ENCODE results near the gene FSTL4.

Gene FSTL4

GRCh38 chr5:133266966-133267365 lies 345.4 kb downstream of the FSTL4 start:
- Histone ChIP-seq H3K36me3 (ENCODE audit: insufficient read depth) (no peaks in the 10 kb centered on the region), H3K27ac (no peak overlapping the region), H2AFZ (ENCODE audit: low read depth) (no peak overlapping the region), H3K4me3 (IDR thresholded peaks at IDR 0.05; ENCODE audit: insufficient read depth, low read depth, low read length) (no peak overlapping the region), H3K79me2 (ENCODE audit: insufficient read depth, low read depth) (no peaks in the 10 kb centered on the region), H3K4me2 (no peak overlapping the region), H4K20me1 (ENCODE audit: insufficient read depth) (no peaks in the 10 kb centered on the region), H3K27me3 (ENCODE audit: insufficient read depth, low read depth) (no peaks in the 10 kb centered on the region), H3K4me1 (ENCODE audit: low read depth, poor library complexity, severe bottlenecking) (peaks cover 8% of the 10 kb centered on the region), H3K9ac (no peak overlapping the region)
- no peak for TF ChIP-seq CTCF (conservative IDR thresholded peaks at IDR 0.05; ENCODE audit: low read depth, low read length)

- no peaks in the 10 kb centered on the region for H3K27me3 ChIP-seq (ENCODE audit: insufficient read depth, low read depth)
- no peak overlapping the region for H3K9ac ChIP-seq
- no peak overlapping the region for H3K4me3 ChIP-seq (IDR thresholded peaks at IDR 0.05; ENCODE audit: insufficient read depth, low read depth, low read length)
- peaks cover 8% of the 10 kb centered on the region for H3K4me1 ChIP-seq (ENCODE audit: low read depth, poor library complexity, severe bottlenecking)
- TF ChIP-seq CTCF (conservative IDR thresholded peaks at IDR 0.05; ENCODE audit: low read depth, low read length): no peak
- H3K4me2 ChIP-seq: no peak overlapping the region
- H3K36me3 ChIP-seq (ENCODE audit: insufficient read depth): no peaks in the 10 kb centered on the region
- no peak overlapping the region for H3K27ac ChIP-seq
- no peak overlapping the region for H2AFZ ChIP-seq (ENCODE audit: low read depth)
- no peaks in the 10 kb centered on the region for H3K79me2 ChIP-seq (ENCODE audit: insufficient read depth, low read depth)
- H4K20me1 ChIP-seq (ENCODE audit: insufficient read depth): no peaks in the 10 kb centered on the region
Measured at GRCh38 chr5:133266527-133266878, 345.8 kb downstream of the FSTL4 start.

- no peak overlapping the region for H3K4me2 ChIP-seq
- no peaks in the 10 kb centered on the region for H3K36me3 ChIP-seq (ENCODE audit: insufficient read depth)
- no peaks in the 10 kb centered on the region for H4K20me1 ChIP-seq (ENCODE audit: insufficient read depth)
- no peak overlapping the region for H3K4me3 ChIP-seq (IDR thresholded peaks at IDR 0.05; ENCODE audit: insufficient read depth, low read depth, low read length)
- no peak overlapping the region for H2AFZ ChIP-seq (ENCODE audit: low read depth)
- H3K9ac ChIP-seq: no peak overlapping the region
- no peak for TF ChIP-seq CTCF (conservative IDR thresholded peaks at IDR 0.05; ENCODE audit: low read depth, low read length)
- H3K27ac ChIP-seq: no peak overlapping the region
- H3K27me3 ChIP-seq (ENCODE audit: insufficient read depth, low read depth): no peaks in the 10 kb centered on the region
- H3K79me2 ChIP-seq (ENCODE audit: insufficient read depth, low read depth): no peaks in the 10 kb centered on the region
- peaks cover 8% of the 10 kb centered on the region for H3K4me1 ChIP-seq (ENCODE audit: low read depth, poor library complexity, severe bottlenecking)
Measured at GRCh38 chr5:133265720-133266526, 346.4 kb downstream of the FSTL4 start.

GRCh38 chr5:133265257-133265656 lies 347.1 kb downstream of the FSTL4 start:
- no peak overlapping the region for H3K4me2 ChIP-seq
- no peaks in the 10 kb centered on the region for H3K79me2 ChIP-seq (ENCODE audit: insufficient read depth, low read depth)
- H3K9ac ChIP-seq: no peak overlapping the region
- no peak overlapping the region for H3K27ac ChIP-seq
- no peak overlapping the region for H2AFZ ChIP-seq (ENCODE audit: low read depth)
- H3K27me3 ChIP-seq (ENCODE audit: insufficient read depth, low read depth): no peaks in the 10 kb centered on the region
- peaks cover 8% of the 10 kb centered on the region for H3K4me1 ChIP-seq (ENCODE audit: low read depth, poor library complexity, severe bottlenecking)
- no peaks in the 10 kb centered on the region for H3K36me3 ChIP-seq (ENCODE audit: insufficient read depth)
- H4K20me1 ChIP-seq (ENCODE audit: insufficient read depth): no peaks in the 10 kb centered on the region
- no peak overlapping the region for H3K4me3 ChIP-seq (IDR thresholded peaks at IDR 0.05; ENCODE audit: insufficient read depth, low read depth, low read length)
- no peak for TF ChIP-seq CTCF (conservative IDR thresholded peaks at IDR 0.05; ENCODE audit: low read depth, low read length)

Data from KMS-11 (cell line).